OCI-LY3 (cell line): ENCODE measurements around the gene DLG4.

Source experiments
- CTCF ChIP-seq: fragments of 200-600, 300-600 bp; sonication (generic); IDR thresholded peaks from 2 replicates; pipeline ENCODE4 v1.5.1; 2014; ENCODE audit warnings: antibody characterized with exemption, low read length, low read depth
- EZH2phosphoT487 ChIP-seq: fragments of 200-600 bp; shearing (Covaris generic); IDR thresholded peaks from 2 replicates; pipeline ENCODE4 v1.6.1; 2018; ENCODE audit warnings: antibody characterized with exemption, mixed run types, low read depth

GRCh38 chr17:7237266-7237760 is 17.7 kb upstream of the DLG4 start:
- TF ChIP-seq CTCF, result no peak
- TF ChIP-seq EZH2phosphoT487, result no peak
